ENCODE data around the gene RAP1A. TPM values are rescaled to one million over a fixed set of nuclear protein-coding genes. Genes with fewer than 3 reads are reported as not detected.

Gene RAP1A
- total RNA-seq, 1 experiment from 2014 or later = 55.2 TPM

GRCh38 chr1:111633736-111634247 lies 14.2 kb downstream of the RAP1A start:
- POLR2A ChIA-PET (ENCODE audit: unreplicated experiment) = no interaction called here
- peaks cover 76% of the 10 kb centered on the region for H3K79me2 ChIP-seq (ENCODE audit: low read depth)
- TF ChIP-seq EZH2 (IDR thresholded peaks at IDR 0.05; ENCODE audit: low read depth) (no peak), CTCF (conservative IDR thresholded peaks at IDR 0.05) (no peak)

GRCh38 chr1:111635324-111636009 lies 15.9 kb downstream of the RAP1A start:
- H3K27ac ChIP-seq = no peak overlapping the region
- peaks cover 18% of the 10 kb centered on the region; the same call in 1 of the 2 replicates for H4K20me1 ChIP-seq (ENCODE audit: insufficient read depth)
- H3K4me1 ChIP-seq (replicated peaks; ENCODE audit: insufficient read depth) = no peaks in the 10 kb centered on the region
- no peaks in the 10 kb centered on the region for H3K36me3 ChIP-seq (ENCODE audit: low read depth)
- no TSS peak for BruUV-seq (replicated peaks)
- no peak for DNase-seq
- peaks cover 75% of the 10 kb centered on the region for H3K79me2 ChIP-seq (ENCODE audit: low read depth)
- no peaks in the 10 kb centered on the region for H3K9me2 ChIP-seq (ENCODE audit: insufficient read depth)
- H3F3A ChIP-seq (ENCODE audit: insufficient read depth, low read depth) = peaks cover 3% of the 10 kb centered on the region; the same call in 1 of the 2 replicates
- no peak overlapping the region for H3K4me3 ChIP-seq
- no peak overlapping the region for H3K4me2 ChIP-seq
- intact Hi-C loops (cut with micrococcal nuclease; ENCODE audit: unreplicated experiment) = no loop called here
- TF ChIP-seq CTCF (conservative IDR thresholded peaks at IDR 0.05) (no peak), EZH2 (IDR thresholded peaks at IDR 0.05; ENCODE audit: low read depth) (no peak)
- ChIA-PET CTCF (no interaction called here), POLR2A (ENCODE audit: unreplicated experiment) (no interaction called here)
- no peaks in the 10 kb centered on the region for H3K27me3 ChIP-seq (ENCODE audit: insufficient read depth, low read depth)
- H2AFZ ChIP-seq = no peak overlapping the region
- no peaks in the 10 kb centered on the region for H3K9me3 ChIP-seq (ENCODE audit: insufficient read depth, low read depth)

More at GRCh38 chr1:111633736-111634247, 14.2 kb downstream of the RAP1A start:
- DNase-seq = no peak
- Histone ChIP-seq H3K9me3 (ENCODE audit: insufficient read depth, low read depth) (no peaks in the 10 kb centered on the region), H3K4me1 (replicated peaks; ENCODE audit: insufficient read depth) (no peaks in the 10 kb centered on the region), H3K27ac (no peak overlapping the region), H3K9me2 (ENCODE audit: insufficient read depth) (no peaks in the 10 kb centered on the region), H2AFZ (no peak overlapping the region), H3K27me3 (ENCODE audit: insufficient read depth, low read depth) (no peaks in the 10 kb centered on the region), H3F3A (ENCODE audit: insufficient read depth, low read depth) (peaks cover 3% of the 10 kb centered on the region; the same call in 1 of the 2 replicates), H3K4me2 (no peak overlapping the region), H3K36me3 (ENCODE audit: low read depth) (no peaks in the 10 kb centered on the region), H3K4me3 (no peak overlapping the region), H4K20me1 (ENCODE audit: insufficient read depth) (peaks cover 18% of the 10 kb centered on the region; the same call in 1 of the 2 replicates)
- CTCF ChIA-PET = no interaction called here
- intact Hi-C loops (cut with micrococcal nuclease; ENCODE audit: unreplicated experiment) = no loop called here
- BruUV-seq (replicated peaks) = no TSS peak

GRCh38 chr1:111638320-111638719 lies 18.7 kb downstream of the RAP1A start:
- Histone ChIP-seq H4K20me1 (ENCODE audit: insufficient read depth) (peaks cover 16% of the 10 kb centered on the region; the same call in 1 of the 2 replicates), H2AFZ (no peak overlapping the region), H3K27me3 (ENCODE audit: insufficient read depth, low read depth) (no peaks in the 10 kb centered on the region), H3K27ac (no peak overlapping the region), H3K9me3 (ENCODE audit: insufficient read depth, low read depth) (no peaks in the 10 kb centered on the region), H3K9me2 (ENCODE audit: insufficient read depth) (no peaks in the 10 kb centered on the region), H3K4me3 (no peak overlapping the region), H3K36me3 (ENCODE audit: low read depth) (no peaks in the 10 kb centered on the region), H3K4me2 (no peak overlapping the region), H3K4me1 (replicated peaks; ENCODE audit: insufficient read depth) (no peaks in the 10 kb centered on the region), H3K79me2 (ENCODE audit: low read depth) (peaks cover 66% of the 10 kb centered on the region), H3F3A (ENCODE audit: insufficient read depth, low read depth) (no peaks in the 10 kb centered on the region)
- CTCF ChIA-PET = no interaction called here
- BruUV-seq (replicated peaks) = no TSS peak
- TF ChIP-seq EZH2 (IDR thresholded peaks at IDR 0.05; ENCODE audit: low read depth) (no peak), CTCF (conservative IDR thresholded peaks at IDR 0.05) (no peak)
- no peak for DNase-seq
- POLR2A ChIA-PET (ENCODE audit: unreplicated experiment) = no interaction called here
- intact Hi-C loops (cut with micrococcal nuclease; ENCODE audit: unreplicated experiment) = no loop called here

All from PC-9 (cell line).